Adrenal gland (tissue), 5 donors: Measurements from ENCODE around the gene HLF.

Source experiments
- POLR2A ChIP-seq, 2 donors: fragments of 450-650 bp; IDR thresholded peaks; one replicate each; pipeline ENCODE4 v1.6.1; 2017; ENCODE audit warnings: antibody characterized with exemption in 2 of 2, mild to moderate bottlenecking in 2 of 2, moderate library complexity in 1 of 2
- TF ChIP-seq, protein P1 (sequence below), 6 experiments: fragments of 450-650 bp in 4 of 6; fragments of 200-600 bp in 2 of 6; sonication (generic) in 1 of 6; IDR thresholded peaks; 1 replicate in 5 of 6; 2 replicates in 1 of 6; pipeline versions ENCODE4 v1.5.1 to v1.8.0; 2016 to 2021; ENCODE audit warnings: antibody characterized with exemption in 6 of 6, mild to moderate bottlenecking in 2 of 6, moderate library complexity in 1 of 6
- donor health status: DM: no; HTN: no; CAD: no.

DNA sequence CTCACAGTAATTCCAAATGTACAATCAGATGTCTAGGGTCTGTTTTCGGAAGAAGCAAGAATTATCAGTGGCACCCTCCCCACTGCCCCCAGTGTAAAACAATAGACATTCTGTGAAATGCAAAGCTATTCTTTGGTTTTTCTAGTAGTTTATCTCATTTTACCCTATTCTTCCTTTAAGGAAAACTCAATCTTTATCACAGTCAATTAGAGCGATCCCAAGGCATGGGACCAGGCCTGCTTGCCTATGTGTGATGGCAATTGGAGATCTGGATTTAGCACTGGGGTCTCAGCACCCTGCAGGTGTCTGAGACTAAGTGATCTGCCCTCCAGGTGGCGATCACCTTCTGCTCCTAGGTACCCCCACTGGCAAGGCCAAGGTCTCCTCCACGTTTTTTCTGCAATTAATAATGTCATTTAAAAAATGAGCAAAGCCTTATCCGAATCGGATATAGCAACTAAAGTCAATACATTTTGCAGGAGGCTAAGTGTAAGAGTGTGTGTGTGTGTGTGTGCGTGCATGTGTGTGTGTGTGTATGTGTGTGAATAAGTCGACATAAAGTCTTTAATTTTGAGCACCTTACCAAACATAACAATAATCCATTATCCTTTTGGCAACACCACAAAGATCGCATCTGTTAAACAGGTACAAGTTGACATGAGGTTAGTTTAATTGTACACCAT, 59.7 kb downstream of the HLF start:
- TF ChIP-seq, protein P1, sequence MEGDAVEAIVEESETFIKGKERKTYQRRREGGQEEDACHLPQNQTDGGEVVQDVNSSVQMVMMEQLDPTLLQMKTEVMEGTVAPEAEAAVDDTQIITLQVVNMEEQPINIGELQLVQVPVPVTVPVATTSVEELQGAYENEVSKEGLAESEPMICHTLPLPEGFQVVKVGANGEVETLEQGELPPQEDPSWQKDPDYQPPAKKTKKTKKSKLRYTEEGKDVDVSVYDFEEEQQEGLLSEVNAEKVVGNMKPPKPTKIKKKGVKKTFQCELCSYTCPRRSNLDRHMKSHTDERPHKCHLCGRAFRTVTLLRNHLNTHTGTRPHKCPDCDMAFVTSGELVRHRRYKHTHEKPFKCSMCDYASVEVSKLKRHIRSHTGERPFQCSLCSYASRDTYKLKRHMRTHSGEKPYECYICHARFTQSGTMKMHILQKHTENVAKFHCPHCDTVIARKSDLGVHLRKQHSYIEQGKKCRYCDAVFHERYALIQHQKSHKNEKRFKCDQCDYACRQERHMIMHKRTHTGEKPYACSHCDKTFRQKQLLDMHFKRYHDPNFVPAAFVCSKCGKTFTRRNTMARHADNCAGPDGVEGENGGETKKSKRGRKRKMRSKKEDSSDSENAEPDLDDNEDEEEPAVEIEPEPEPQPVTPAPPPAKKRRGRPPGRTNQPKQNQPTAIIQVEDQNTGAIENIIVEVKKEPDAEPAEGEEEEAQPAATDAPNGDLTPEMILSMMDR (IDR thresholded peaks at IDR 0.05) = no peak
- no peak for TF ChIP-seq POLR2A (IDR thresholded peaks at IDR 0.05)
